Astrocyte (in vitro differentiated cells and primary cell): ENCODE data around the gene LRRC3.

ENCODE experiments used
- CTCF ChIP-seq: IDR thresholded peaks from 2 replicates; pipeline ENCODE4 v1.5.1; 2011; ENCODE audit warnings: low read depth, mild to moderate bottlenecking, inconsistent platforms, low read length, moderate library complexity; ENCODE audit not compliant: insufficient read depth
- EZH2 ChIP-seq: IDR thresholded peaks from 2 replicates; pipeline ENCODE4 v1.6.1; 2012; ENCODE audit warnings: mild to moderate bottlenecking, low read length, inconsistent platforms; ENCODE audit not compliant: insufficient read depth

- no peak for TF ChIP-seq CTCF
- TF ChIP-seq EZH2, result no peak
Measured at GRCh38 chr21:44473915-44474555, 18.7 kb downstream of the LRRC3 start.
